ENCODE data around the gene BMP8A.

BMP8A gene

GRCh38 chr1:39452540-39452939 lies 38.9 kb upstream of the BMP8A start:
- Histone ChIP-seq H3K27ac (ENCODE audit: low read length) (no peak overlapping the region), H3K4me1 (ENCODE audit: insufficient read depth, low read length) (no peaks in the 10 kb centered on the region), H3K27me3 (ENCODE audit: insufficient read depth, low read length, poor library complexity) (no peaks in the 10 kb centered on the region), H3K9ac (ENCODE audit: low read depth, low read length) (no peak overlapping the region), H4K20me1 (ENCODE audit: insufficient read depth, low read length) (peaks cover 2% of the 10 kb centered on the region; the same call in 1 of the 2 replicates), H3K36me3 (ENCODE audit: insufficient read depth, low read length) (peaks cover 95% of the 10 kb centered on the region), H3K4me3 (ENCODE audit: low read depth in 1 of 2, low read length in 2 of 2) (no peak overlapping the region), H3K79me2 (ENCODE audit: insufficient read depth, low read length) (no peaks in the 10 kb centered on the region), H2AFZ (ENCODE audit: low read depth, low read length) (no peak overlapping the region), H3K4me2 (ENCODE audit: insufficient read depth, low read length) (no peak overlapping the region), H3K9me3 (ENCODE audit: insufficient read depth, low read length, severe bottlenecking) (no peaks in the 10 kb centered on the region)
- no peak for DNase-seq
- ATAC-seq (ENCODE audit: insufficient read depth, low read depth): no peak
- no peak for TF ChIP-seq EZH2 (IDR thresholded peaks at IDR 0.05; ENCODE audit: borderline replicate concordance, low read depth, low read length, severe bottlenecking)
- TF ChIP-seq CTCF (IDR thresholded peaks at IDR 0.05; ENCODE audit: borderline replicate concordance, extremely low read depth, low read length, poor library complexity, severe bottlenecking): no peak

GRCh38 chr1:39453603-39454002 lies 37.8 kb upstream of the BMP8A start:
- ATAC-seq (ENCODE audit: insufficient read depth, low read depth): no peak
- Histone ChIP-seq H4K20me1 (ENCODE audit: insufficient read depth, low read length) (peaks cover 2% of the 10 kb centered on the region; the same call in 1 of the 2 replicates), H2AFZ (ENCODE audit: low read depth, low read length) (no peak overlapping the region), H3K4me3 (ENCODE audit: low read depth in 1 of 2, low read length in 2 of 2) (no peak overlapping the region), H3K79me2 (ENCODE audit: insufficient read depth, low read length) (no peaks in the 10 kb centered on the region), H3K27ac (ENCODE audit: low read length) (no peak overlapping the region), H3K36me3 (ENCODE audit: insufficient read depth, low read length) (peaks cover 96% of the 10 kb centered on the region), H3K4me1 (ENCODE audit: insufficient read depth, low read length) (no peaks in the 10 kb centered on the region), H3K27me3 (ENCODE audit: insufficient read depth, low read length, poor library complexity) (no peaks in the 10 kb centered on the region), H3K9me3 (ENCODE audit: insufficient read depth, low read length, severe bottlenecking) (no peaks in the 10 kb centered on the region), H3K9ac (ENCODE audit: low read depth, low read length) (no peak overlapping the region), H3K4me2 (ENCODE audit: insufficient read depth, low read length) (no peak overlapping the region)
- DNase-seq: no peak
- TF ChIP-seq CTCF (IDR thresholded peaks at IDR 0.05; ENCODE audit: borderline replicate concordance, extremely low read depth, low read length, poor library complexity, severe bottlenecking): no peak
- no peak for TF ChIP-seq EZH2 (IDR thresholded peaks at IDR 0.05; ENCODE audit: borderline replicate concordance, low read depth, low read length, severe bottlenecking)

GRCh38 chr1:39458991-39459390 lies 32.4 kb upstream of the BMP8A start:
- H3K4me2 ChIP-seq (ENCODE audit: insufficient read depth, low read length): no peak overlapping the region
- ATAC-seq (ENCODE audit: insufficient read depth, low read depth) (no peak), DNase-seq (no peak)
- H3K27me3 ChIP-seq (ENCODE audit: insufficient read depth, low read length, poor library complexity): no peaks in the 10 kb centered on the region
- no peaks in the 10 kb centered on the region for H3K9me3 ChIP-seq (ENCODE audit: insufficient read depth, low read length, severe bottlenecking)
- no peaks in the 10 kb centered on the region for H3K79me2 ChIP-seq (ENCODE audit: insufficient read depth, low read length)
- no peaks in the 10 kb centered on the region for H4K20me1 ChIP-seq (ENCODE audit: insufficient read depth, low read length)
- H3K36me3 ChIP-seq (ENCODE audit: insufficient read depth, low read length): peaks cover 97% of the 10 kb centered on the region
- H3K9ac ChIP-seq (ENCODE audit: low read depth, low read length): no peak overlapping the region
- TF ChIP-seq EZH2 (IDR thresholded peaks at IDR 0.05; ENCODE audit: borderline replicate concordance, low read depth, low read length, severe bottlenecking): no peak
- TF ChIP-seq CTCF (IDR thresholded peaks at IDR 0.05; ENCODE audit: borderline replicate concordance, extremely low read depth, low read length, poor library complexity, severe bottlenecking): no peak
- H3K4me1 ChIP-seq (ENCODE audit: insufficient read depth, low read length): no peaks in the 10 kb centered on the region
- H3K27ac ChIP-seq (ENCODE audit: low read length): no peak overlapping the region
- H2AFZ ChIP-seq (ENCODE audit: low read depth, low read length): no peak overlapping the region
- no peak overlapping the region for H3K4me3 ChIP-seq (ENCODE audit: low read depth in 1 of 2, low read length in 2 of 2)

GRCh38 chr1:39462074-39462473 lies 29.4 kb upstream of the BMP8A start:
- H2AFZ ChIP-seq (ENCODE audit: low read depth, low read length): no peak overlapping the region
- H4K20me1 ChIP-seq (ENCODE audit: insufficient read depth, low read length): no peaks in the 10 kb centered on the region
- H3K27ac ChIP-seq (ENCODE audit: low read length): no peak overlapping the region
- H3K9me3 ChIP-seq (ENCODE audit: insufficient read depth, low read length, severe bottlenecking): no peaks in the 10 kb centered on the region
- no peak for ATAC-seq (ENCODE audit: insufficient read depth, low read depth)
- DNase-seq: no peak
- no peak overlapping the region for H3K9ac ChIP-seq (ENCODE audit: low read depth, low read length)
- no peak for TF ChIP-seq CTCF (IDR thresholded peaks at IDR 0.05; ENCODE audit: borderline replicate concordance, extremely low read depth, low read length, poor library complexity, severe bottlenecking)
- no peaks in the 10 kb centered on the region for H3K79me2 ChIP-seq (ENCODE audit: insufficient read depth, low read length)
- peaks cover 95% of the 10 kb centered on the region for H3K36me3 ChIP-seq (ENCODE audit: insufficient read depth, low read length)
- no peaks in the 10 kb centered on the region for H3K27me3 ChIP-seq (ENCODE audit: insufficient read depth, low read length, poor library complexity)
- H3K4me2 ChIP-seq (ENCODE audit: insufficient read depth, low read length): no peak overlapping the region
- H3K4me1 ChIP-seq (ENCODE audit: insufficient read depth, low read length): no peaks in the 10 kb centered on the region
- H3K4me3 ChIP-seq (ENCODE audit: low read depth in 1 of 2, low read length in 2 of 2): no peak overlapping the region

Data from DND-41 (cell line).